ENCODE data around the gene DACT1.

Gene DACT1

GRCh38 chr14:58607952-58608317 lies 29.8 kb upstream of the DACT1 start:
- no peaks in the 10 kb centered on the region for H3K36me3 ChIP-seq (ENCODE audit: control insufficient read depth in 1 of 2, insufficient read depth in 2 of 2, low read length in 2 of 2)
- H3K9ac ChIP-seq (ENCODE audit: low read depth in 1 of 2, low read length in 2 of 2), result no peak overlapping the region
- no peaks in the 10 kb centered on the region for H3K9me3 ChIP-seq (ENCODE audit: control insufficient read depth in 1 of 2, low read length in 2 of 2)
- no peak overlapping the region for H3K27ac ChIP-seq (ENCODE audit: low read depth, low read length)
- H3K4me1 ChIP-seq (ENCODE audit: control insufficient read depth in 1 of 2, insufficient read depth in 2 of 2, low read length in 2 of 2), result no peaks in the 10 kb centered on the region
- H3K27me3 ChIP-seq (ENCODE audit: control insufficient read depth in 1 of 2, insufficient read depth in 2 of 2, low read length in 2 of 2), result no peaks in the 10 kb centered on the region
- no peak overlapping the region for H3K4me3 ChIP-seq (ENCODE audit: low read depth in 1 of 2, low read length in 2 of 2)

- H3K27me3 ChIP-seq (ENCODE audit: control insufficient read depth in 1 of 2, insufficient read depth in 2 of 2, low read length in 2 of 2), result no peaks in the 10 kb centered on the region
- H3K9me3 ChIP-seq (ENCODE audit: control insufficient read depth in 1 of 2, low read length in 2 of 2), result no peaks in the 10 kb centered on the region
- no peak overlapping the region for H3K4me3 ChIP-seq (ENCODE audit: low read depth in 1 of 2, low read length in 2 of 2)
- no peak overlapping the region for H3K9ac ChIP-seq (ENCODE audit: low read depth in 1 of 2, low read length in 2 of 2)
- H3K36me3 ChIP-seq (ENCODE audit: control insufficient read depth in 1 of 2, insufficient read depth in 2 of 2, low read length in 2 of 2), result no peaks in the 10 kb centered on the region
- H3K4me1 ChIP-seq (ENCODE audit: control insufficient read depth in 1 of 2, insufficient read depth in 2 of 2, low read length in 2 of 2), result no peaks in the 10 kb centered on the region
- no peak overlapping the region for H3K27ac ChIP-seq (ENCODE audit: low read depth, low read length)
Measured at GRCh38 chr14:58617619-58618018, 20.1 kb upstream of the DACT1 start.

GRCh38 chr14:58620011-58620410 lies 17.8 kb upstream of the DACT1 start:
- Histone ChIP-seq H3K9me3 (ENCODE audit: control insufficient read depth in 1 of 2, low read length in 2 of 2) (no peaks in the 10 kb centered on the region), H3K27ac (ENCODE audit: low read depth, low read length) (no peak overlapping the region), H3K36me3 (ENCODE audit: control insufficient read depth in 1 of 2, insufficient read depth in 2 of 2, low read length in 2 of 2) (no peaks in the 10 kb centered on the region), H3K27me3 (ENCODE audit: control insufficient read depth in 1 of 2, insufficient read depth in 2 of 2, low read length in 2 of 2) (no peaks in the 10 kb centered on the region), H3K4me3 (ENCODE audit: low read depth in 1 of 2, low read length in 2 of 2) (no peak overlapping the region), H3K9ac (ENCODE audit: low read depth in 1 of 2, low read length in 2 of 2) (no peak overlapping the region), H3K4me1 (ENCODE audit: control insufficient read depth in 1 of 2, insufficient read depth in 2 of 2, low read length in 2 of 2) (no peaks in the 10 kb centered on the region)

- no peak overlapping the region for H3K4me3 ChIP-seq (ENCODE audit: low read depth in 1 of 2, low read length in 2 of 2)
- H3K36me3 ChIP-seq (ENCODE audit: control insufficient read depth in 1 of 2, insufficient read depth in 2 of 2, low read length in 2 of 2), result no peaks in the 10 kb centered on the region
- no peaks in the 10 kb centered on the region for H3K9me3 ChIP-seq (ENCODE audit: control insufficient read depth in 1 of 2, low read length in 2 of 2)
- no peaks in the 10 kb centered on the region for H3K4me1 ChIP-seq (ENCODE audit: control insufficient read depth in 1 of 2, insufficient read depth in 2 of 2, low read length in 2 of 2)
- H3K27me3 ChIP-seq (ENCODE audit: control insufficient read depth in 1 of 2, insufficient read depth in 2 of 2, low read length in 2 of 2), result no peaks in the 10 kb centered on the region
- no peak overlapping the region for H3K9ac ChIP-seq (ENCODE audit: low read depth in 1 of 2, low read length in 2 of 2)
- H3K27ac ChIP-seq (ENCODE audit: low read depth, low read length), result no peak overlapping the region
Measured at GRCh38 chr14:58625438-58625837, 12.3 kb upstream of the DACT1 start.

GRCh38 chr14:58626431-58626831 lies 11.3 kb upstream of the DACT1 start:
- no peak overlapping the region for H3K4me3 ChIP-seq (ENCODE audit: low read depth in 1 of 2, low read length in 2 of 2)
- H3K9ac ChIP-seq (ENCODE audit: low read depth in 1 of 2, low read length in 2 of 2), result no peak overlapping the region
- no peak overlapping the region for H3K27ac ChIP-seq (ENCODE audit: low read depth, low read length)
- no peaks in the 10 kb centered on the region for H3K27me3 ChIP-seq (ENCODE audit: control insufficient read depth in 1 of 2, insufficient read depth in 2 of 2, low read length in 2 of 2)
- no peaks in the 10 kb centered on the region for H3K36me3 ChIP-seq (ENCODE audit: control insufficient read depth in 1 of 2, insufficient read depth in 2 of 2, low read length in 2 of 2)
- H3K9me3 ChIP-seq (ENCODE audit: control insufficient read depth in 1 of 2, low read length in 2 of 2), result no peaks in the 10 kb centered on the region
- no peaks in the 10 kb centered on the region for H3K4me1 ChIP-seq (ENCODE audit: control insufficient read depth in 1 of 2, insufficient read depth in 2 of 2, low read length in 2 of 2)

- Histone ChIP-seq H3K27ac (ENCODE audit: low read depth, low read length) (no peak overlapping the region), H3K4me1 (ENCODE audit: control insufficient read depth in 1 of 2, insufficient read depth in 2 of 2, low read length in 2 of 2) (no peaks in the 10 kb centered on the region)
Measured at GRCh38 chr14:58628406-58628805, 9.4 kb upstream of the DACT1 start.

GRCh38 chr14:58629281-58629680 lies 8.5 kb upstream of the DACT1 start:
- no peak overlapping the region for H3K4me3 ChIP-seq (ENCODE audit: low read depth in 1 of 2, low read length in 2 of 2)
- no peaks in the 10 kb centered on the region for H3K27me3 ChIP-seq (ENCODE audit: control insufficient read depth in 1 of 2, insufficient read depth in 2 of 2, low read length in 2 of 2)
- H3K4me1 ChIP-seq (ENCODE audit: control insufficient read depth in 1 of 2, insufficient read depth in 2 of 2, low read length in 2 of 2), result no peaks in the 10 kb centered on the region
- no peak overlapping the region for H3K9ac ChIP-seq (ENCODE audit: low read depth in 1 of 2, low read length in 2 of 2)
- no peak overlapping the region for H3K27ac ChIP-seq (ENCODE audit: low read depth, low read length)
- no peaks in the 10 kb centered on the region for H3K9me3 ChIP-seq (ENCODE audit: control insufficient read depth in 1 of 2, low read length in 2 of 2)
- H3K36me3 ChIP-seq (ENCODE audit: control insufficient read depth in 1 of 2, insufficient read depth in 2 of 2, low read length in 2 of 2), result no peaks in the 10 kb centered on the region

More at GRCh38 chr14:58628406-58628805, 9.4 kb upstream of the DACT1 start:
- Histone ChIP-seq H3K4me3 (ENCODE audit: low read depth in 1 of 2, low read length in 2 of 2) (no peak overlapping the region), H3K27me3 (ENCODE audit: control insufficient read depth in 1 of 2, insufficient read depth in 2 of 2, low read length in 2 of 2) (no peaks in the 10 kb centered on the region), H3K9ac (ENCODE audit: low read depth in 1 of 2, low read length in 2 of 2) (no peak overlapping the region), H3K36me3 (ENCODE audit: control insufficient read depth in 1 of 2, insufficient read depth in 2 of 2, low read length in 2 of 2) (no peaks in the 10 kb centered on the region), H3K9me3 (ENCODE audit: control insufficient read depth in 1 of 2, low read length in 2 of 2) (no peaks in the 10 kb centered on the region)

GRCh38 chr14:58631732-58632131 lies 6.0 kb upstream of the DACT1 start:
- H3K27me3 ChIP-seq (ENCODE audit: control insufficient read depth in 1 of 2, insufficient read depth in 2 of 2, low read length in 2 of 2), result no peaks in the 10 kb centered on the region
- H3K4me1 ChIP-seq (ENCODE audit: control insufficient read depth in 1 of 2, insufficient read depth in 2 of 2, low read length in 2 of 2), result peaks cover 3 to 6% of the 10 kb centered on the region in 2 donors
- H3K36me3 ChIP-seq (ENCODE audit: control insufficient read depth in 1 of 2, insufficient read depth in 2 of 2, low read length in 2 of 2), result no peaks in the 10 kb centered on the region
- H3K4me3 ChIP-seq (ENCODE audit: low read depth in 1 of 2, low read length in 2 of 2), result no peak overlapping the region
- no peak overlapping the region for H3K9ac ChIP-seq (ENCODE audit: low read depth in 1 of 2, low read length in 2 of 2)
- no peak overlapping the region for H3K27ac ChIP-seq (ENCODE audit: low read depth, low read length)
- H3K9me3 ChIP-seq (ENCODE audit: control insufficient read depth in 1 of 2, low read length in 2 of 2), result no peaks in the 10 kb centered on the region

- Histone ChIP-seq H3K9ac (ENCODE audit: low read depth in 1 of 2, low read length in 2 of 2) (no peak overlapping the region), H3K4me3 (ENCODE audit: low read depth in 1 of 2, low read length in 2 of 2) (no peak overlapping the region), H3K4me1 (ENCODE audit: control insufficient read depth in 1 of 2, insufficient read depth in 2 of 2, low read length in 2 of 2) (peaks cover 10 to 14% of the 10 kb centered on the region in 2 donors), H3K9me3 (ENCODE audit: control insufficient read depth in 1 of 2, low read length in 2 of 2) (no peaks in the 10 kb centered on the region), H3K27ac (ENCODE audit: low read depth, low read length) (no peak overlapping the region), H3K27me3 (ENCODE audit: control insufficient read depth in 1 of 2, insufficient read depth in 2 of 2, low read length in 2 of 2) (no peaks in the 10 kb centered on the region), H3K36me3 (ENCODE audit: control insufficient read depth in 1 of 2, insufficient read depth in 2 of 2, low read length in 2 of 2) (no peaks in the 10 kb centered on the region)
Measured at GRCh38 chr14:58633831-58634230, 3.9 kb upstream of the DACT1 start.

- H3K27me3 ChIP-seq (ENCODE audit: control insufficient read depth in 1 of 2, insufficient read depth in 2 of 2, low read length in 2 of 2), result peaks cover 0 to 4% of the 10 kb centered on the region in 2 donors
- peaks cover 14 to 18% of the 10 kb centered on the region in 2 donors for H3K4me1 ChIP-seq (ENCODE audit: control insufficient read depth in 1 of 2, insufficient read depth in 2 of 2, low read length in 2 of 2)
- no peak overlapping the region for H3K27ac ChIP-seq (ENCODE audit: low read depth, low read length)
- H3K9me3 ChIP-seq (ENCODE audit: control insufficient read depth in 1 of 2, low read length in 2 of 2), result no peaks in the 10 kb centered on the region
- no peaks in the 10 kb centered on the region for H3K36me3 ChIP-seq (ENCODE audit: control insufficient read depth in 1 of 2, insufficient read depth in 2 of 2, low read length in 2 of 2)
- H3K9ac ChIP-seq (ENCODE audit: low read depth in 1 of 2, low read length in 2 of 2), result no peak overlapping the region
- H3K4me3 ChIP-seq (ENCODE audit: low read depth in 1 of 2, low read length in 2 of 2), result no peak overlapping the region
Measured at GRCh38 chr14:58634406-58635090, 3.2 kb upstream of the DACT1 start.
